ENCODE data around the gene GNB1L.
"Not testable (repeated sequence)": the region's sequence is repeated elsewhere in the genome, so short reads cannot be mapped to it uniquely, and the experiment has no call there.

GNB1L gene

GRCh38 chr22:19888131-19888746 is 33.6 kb upstream of the GNB1L start:
- no peak for DNase-seq

DNA sequence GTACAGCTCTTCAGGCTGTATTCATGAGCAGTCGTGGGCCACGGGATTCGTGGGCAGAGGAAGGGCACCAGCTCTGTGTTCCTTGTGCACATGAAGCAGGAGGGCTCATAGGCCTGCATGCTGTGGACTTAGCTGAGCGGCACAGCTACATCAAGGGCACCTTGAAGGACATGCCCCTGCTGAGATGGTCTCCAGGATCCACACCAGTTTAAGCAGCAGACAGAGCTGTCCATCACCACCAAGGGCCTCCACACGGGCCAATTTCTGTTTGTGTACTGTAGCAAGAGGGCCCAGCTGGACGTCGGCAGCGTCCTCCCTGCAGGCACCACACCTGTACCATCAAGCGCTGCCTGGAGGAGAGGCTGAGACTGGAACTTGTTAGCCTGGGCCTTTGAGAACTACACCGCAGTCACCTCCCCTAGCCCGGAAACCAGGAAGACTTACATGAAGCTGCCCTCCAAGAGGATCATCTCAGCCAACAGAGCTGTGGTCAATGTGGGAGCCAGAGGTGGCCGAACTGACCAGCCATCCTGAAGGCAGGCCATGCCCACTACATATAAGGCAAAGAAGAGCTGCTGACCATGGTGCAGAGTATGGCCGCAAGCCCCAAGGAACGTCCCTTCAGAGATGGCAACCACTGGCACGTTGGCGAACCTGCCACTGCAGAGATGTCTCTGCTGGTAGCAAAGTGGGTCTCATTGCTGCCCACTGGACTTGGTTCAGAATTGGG is 32.7 kb upstream of the GNB1L start:
- no peak for DNase-seq

GRCh38 chr22:19886605-19887255 is 32.1 kb upstream of the GNB1L start:
- no peak for DNase-seq

DNA sequence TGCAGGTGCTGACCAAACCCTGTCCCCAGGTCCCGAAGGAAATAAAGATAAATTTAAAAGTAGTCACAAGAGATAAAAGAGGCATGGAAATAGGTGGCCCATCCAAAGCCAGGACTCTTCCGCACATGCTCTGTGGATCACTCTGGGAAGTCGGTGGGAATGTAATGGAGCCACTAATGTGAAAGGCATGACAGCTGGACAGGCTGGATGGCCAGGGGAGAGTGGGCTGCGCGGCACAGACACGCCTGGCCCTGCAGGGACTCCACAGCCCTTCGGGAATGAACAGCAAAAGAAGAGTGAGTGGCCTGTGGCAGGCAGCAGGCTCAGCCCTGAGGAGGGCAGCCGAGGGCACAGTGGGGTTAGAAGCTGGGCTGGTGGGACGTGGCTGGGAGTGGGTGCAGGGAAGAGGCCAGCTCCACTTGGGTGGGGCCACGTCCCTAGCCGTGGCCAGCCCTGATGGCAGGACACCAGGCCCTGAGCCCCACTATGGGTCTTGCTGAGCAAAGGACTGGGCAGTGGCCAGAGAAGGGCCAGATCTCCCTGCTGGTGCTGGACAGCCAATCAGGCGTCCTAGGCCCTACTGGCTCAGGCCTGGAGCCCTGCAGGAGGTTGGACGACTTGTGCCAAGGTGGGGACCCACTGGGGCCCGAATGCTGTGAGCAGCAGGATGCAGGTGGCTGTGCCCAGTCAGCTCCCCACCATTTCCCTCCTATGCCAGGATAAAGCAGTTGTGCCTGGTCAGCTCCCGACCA is 31.3 kb upstream of the GNB1L start:
- DNase-seq, result no peak

- DNase-seq, result no peak
These were observed 30.5 kb upstream of the GNB1L start for GRCh38 chr22:19884954-19885751.

DNA sequence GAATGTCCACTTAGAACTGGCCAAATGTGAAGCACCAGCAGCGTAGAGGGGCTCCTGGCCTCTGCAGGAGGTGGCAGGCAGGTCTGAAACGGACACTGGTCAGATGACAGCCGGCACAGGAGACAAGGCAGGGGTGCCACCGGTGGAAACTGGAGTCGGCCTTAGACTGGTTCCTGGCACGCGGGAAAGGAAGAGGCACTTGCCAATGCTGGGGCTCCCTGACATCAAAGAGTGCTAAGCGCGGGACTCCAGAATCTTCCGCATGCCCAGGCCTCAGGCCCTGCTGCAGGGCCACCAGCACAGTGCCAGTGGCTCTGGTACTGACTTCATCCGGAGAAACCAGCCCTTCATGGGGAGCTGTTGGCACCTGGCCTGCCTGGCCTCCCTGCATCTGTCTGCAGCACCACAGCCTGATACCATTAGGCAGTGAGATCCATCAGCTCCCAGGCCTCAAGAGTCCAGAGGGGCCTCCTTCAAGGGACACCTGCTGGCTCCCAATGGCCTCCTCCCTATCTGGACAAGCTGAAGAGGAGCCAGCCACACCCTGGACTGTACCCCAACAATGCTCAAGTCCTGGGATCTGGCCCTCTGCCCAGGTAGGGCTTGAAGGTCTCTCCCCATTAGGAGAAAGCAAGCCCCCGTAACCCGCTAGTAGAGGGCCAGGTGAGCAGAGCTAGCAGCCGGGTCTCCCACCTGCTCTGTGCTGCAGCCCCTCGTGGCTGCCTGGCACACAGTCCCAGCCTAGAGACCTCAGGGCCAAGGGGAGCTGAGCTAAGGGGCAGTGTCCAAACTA is 29.7 kb upstream of the GNB1L start:
- no peak for DNase-seq

DNA sequence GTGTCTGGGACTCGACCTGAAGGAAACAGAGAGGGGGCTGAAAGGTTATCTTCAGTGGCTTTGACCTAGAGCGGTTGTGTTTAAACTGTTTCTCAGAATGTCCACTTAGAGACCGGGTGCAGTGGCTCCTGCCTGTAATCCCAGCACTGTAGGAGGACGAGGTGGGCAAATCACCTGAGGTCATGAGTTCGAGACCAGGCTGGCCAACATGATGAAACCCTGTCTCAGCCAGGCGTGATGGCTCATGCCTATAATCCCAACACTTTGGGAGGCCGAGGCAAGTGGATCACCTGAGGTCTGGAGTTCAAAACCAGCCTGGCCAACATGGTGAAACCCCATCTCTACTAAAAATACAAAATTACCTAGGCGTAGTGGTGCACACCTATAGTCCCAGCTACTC is 28.8 kb upstream of the GNB1L start:
- not testable (repeated sequence) for DNase-seq

GRCh38 chr22:19882446-19883381 is 28.0 kb upstream of the GNB1L start:
- no peak for DNase-seq

- no peak for DNase-seq
These were observed 26.3 kb upstream of the GNB1L start for GRCh38 chr22:19880786-19881569.

GRCh38 chr22:19879992-19880785 is 25.5 kb upstream of the GNB1L start:
- DNase-seq, result no peak

GRCh38 chr22:19879643-19879991 is 24.9 kb upstream of the GNB1L start:
- DNase-seq, result no peak

DNA sequence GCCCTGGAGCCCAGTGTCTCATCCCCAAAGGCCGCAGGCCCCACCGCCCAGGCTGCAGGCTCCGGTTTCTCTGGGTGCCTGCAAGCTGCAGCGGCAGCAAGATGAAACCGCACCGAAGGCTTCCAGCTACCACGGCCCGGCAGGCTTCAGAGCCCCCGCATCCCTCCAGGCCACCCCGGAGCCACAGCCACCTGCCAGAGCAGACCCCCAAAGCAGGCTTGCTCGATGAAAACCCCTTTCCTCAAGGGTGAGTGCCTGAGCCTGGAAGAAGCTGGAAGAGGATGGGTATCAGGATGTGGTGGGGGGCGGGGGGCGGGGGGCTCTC is 24.5 kb upstream of the GNB1L start:
- DNase-seq, result no peak

DNA sequence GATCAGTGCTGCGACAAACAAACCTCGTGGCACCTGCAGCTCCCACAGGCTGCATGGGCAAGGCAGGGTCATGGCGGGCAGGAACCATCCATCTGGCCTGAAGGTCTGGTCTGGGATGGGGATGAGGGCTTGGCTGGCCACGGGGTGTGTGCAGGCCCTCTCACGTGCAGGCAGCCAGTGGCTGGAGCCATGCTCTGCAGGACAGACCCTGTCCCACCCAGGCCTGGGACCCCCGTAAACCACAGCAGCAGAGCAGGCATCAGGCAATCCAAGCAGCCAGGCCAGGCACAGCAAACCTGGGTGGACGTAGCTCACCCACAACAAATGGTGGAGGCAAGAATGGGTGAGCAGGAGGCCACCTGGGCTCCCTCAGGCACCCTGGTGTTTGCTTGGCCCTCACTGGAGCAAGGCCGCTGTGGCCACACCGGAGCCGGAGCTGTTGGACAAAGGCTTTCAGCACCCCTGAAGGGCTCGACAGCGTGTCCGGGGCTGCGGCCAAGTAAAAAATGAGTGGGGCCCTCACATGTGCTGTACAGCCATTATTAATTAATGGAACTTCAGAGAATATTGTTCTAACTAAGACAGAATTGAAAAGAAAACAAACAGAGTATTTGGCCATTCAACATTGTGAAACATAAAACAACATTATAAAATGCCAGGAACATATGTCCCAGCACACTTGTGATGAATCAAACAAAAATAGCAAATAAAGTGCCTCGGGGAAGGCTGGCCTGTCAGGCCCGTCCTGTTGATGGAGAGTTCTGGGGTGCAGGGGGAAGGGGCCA is 24.0 kb upstream of the GNB1L start:
- DNase-seq, result no peak

DNA sequence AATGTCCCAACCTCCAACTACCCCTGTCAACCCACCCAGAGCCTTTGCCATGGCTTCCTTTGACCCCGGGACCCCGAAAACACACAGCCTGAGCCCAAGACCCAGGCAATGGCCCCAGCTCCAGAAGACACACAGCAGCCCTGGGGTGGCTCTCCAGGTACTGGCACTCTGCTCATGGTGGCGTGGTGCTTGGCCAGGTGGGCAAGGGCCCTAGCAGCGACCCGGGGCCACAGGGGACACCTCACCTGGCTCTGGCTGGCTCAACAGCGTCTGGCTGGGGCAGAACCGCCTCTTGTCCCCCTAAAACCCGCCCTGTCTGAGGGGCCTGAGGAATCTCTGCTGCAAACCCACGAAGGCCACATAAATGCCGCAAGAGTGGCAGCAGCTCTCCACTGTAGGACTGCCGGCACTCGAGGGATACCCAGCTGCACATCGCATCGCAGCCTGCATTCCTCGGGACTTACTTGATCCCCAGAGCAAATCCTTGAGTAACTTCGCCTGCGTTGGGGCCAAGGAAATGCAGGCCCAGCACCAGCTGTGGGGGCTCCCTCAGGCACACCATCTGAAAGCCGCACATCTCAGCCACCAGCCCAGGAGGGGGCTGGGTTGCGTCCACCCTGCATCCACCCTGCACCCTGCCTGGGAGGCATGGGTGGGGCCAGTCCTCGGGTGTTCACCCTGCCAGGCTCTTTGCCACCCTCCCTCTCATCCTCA is 23.1 kb upstream of the GNB1L start:
- no peak for DNase-seq

GRCh38 chr22:19876941-19877625 is 22.4 kb upstream of the GNB1L start:
- no peak for DNase-seq

GRCh38 chr22:19876314-19876940 is 21.8 kb upstream of the GNB1L start:
- DNase-seq, result no peak

Data from NCI-H446 (cell line).